ENCODE measurements around the gene SVOPL. TPM values are rescaled to one million over a fixed set of nuclear protein-coding genes. Genes with fewer than 3 reads are reported as not detected.

Gene SVOPL
- total RNA-seq, 1 experiment from 2014 or later = 1.1 TPM

- no peak overlapping the region for H3K9ac ChIP-seq (ENCODE audit: extremely low read depth, insufficient read length, low read length)
- H3K9me3 Mint-ChIP-seq = 0 out of 5 replicates have a peak, but pooled peaks cover 0 to 2% of the 10 kb centered on the region in 2 experiments
- no peak overlapping the region for H3K56ac ChIP-seq (ENCODE audit: insufficient read length, low read depth, low read length)
- H2BK120ac ChIP-seq (ENCODE audit: low read depth, low read length, poor library complexity, severe bottlenecking) = no peak overlapping the region
- H3K4me3 Mint-ChIP-seq = no peak overlapping the region
- 0 out of 2 replicates have a peak, but pooled peaks cover 3% of the 10 kb centered on the region for H3K4me1 ChIP-seq (ENCODE audit: insufficient read depth, low read length)
- H3K79me1 ChIP-seq (ENCODE audit: insufficient read depth, low read depth, low read length, poor library complexity, severe bottlenecking) = no peaks in the 10 kb centered on the region
- H2BK15ac ChIP-seq (ENCODE audit: low read depth, low read length) = no peak overlapping the region
- no peaks in the 10 kb centered on the region for H3K27me3 Mint-ChIP-seq (ENCODE audit: low read depth)
- no peak overlapping the region for H2BK12ac ChIP-seq (ENCODE audit: insufficient read length, low read depth, low read length)
- TF ChIP-seq, protein P1, sequence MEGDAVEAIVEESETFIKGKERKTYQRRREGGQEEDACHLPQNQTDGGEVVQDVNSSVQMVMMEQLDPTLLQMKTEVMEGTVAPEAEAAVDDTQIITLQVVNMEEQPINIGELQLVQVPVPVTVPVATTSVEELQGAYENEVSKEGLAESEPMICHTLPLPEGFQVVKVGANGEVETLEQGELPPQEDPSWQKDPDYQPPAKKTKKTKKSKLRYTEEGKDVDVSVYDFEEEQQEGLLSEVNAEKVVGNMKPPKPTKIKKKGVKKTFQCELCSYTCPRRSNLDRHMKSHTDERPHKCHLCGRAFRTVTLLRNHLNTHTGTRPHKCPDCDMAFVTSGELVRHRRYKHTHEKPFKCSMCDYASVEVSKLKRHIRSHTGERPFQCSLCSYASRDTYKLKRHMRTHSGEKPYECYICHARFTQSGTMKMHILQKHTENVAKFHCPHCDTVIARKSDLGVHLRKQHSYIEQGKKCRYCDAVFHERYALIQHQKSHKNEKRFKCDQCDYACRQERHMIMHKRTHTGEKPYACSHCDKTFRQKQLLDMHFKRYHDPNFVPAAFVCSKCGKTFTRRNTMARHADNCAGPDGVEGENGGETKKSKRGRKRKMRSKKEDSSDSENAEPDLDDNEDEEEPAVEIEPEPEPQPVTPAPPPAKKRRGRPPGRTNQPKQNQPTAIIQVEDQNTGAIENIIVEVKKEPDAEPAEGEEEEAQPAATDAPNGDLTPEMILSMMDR (conservative IDR thresholded peaks at IDR 0.05) = no peak
- no peak overlapping the region for H3T11ph ChIP-seq (ENCODE audit: low read length)
- no peaks in the 10 kb centered on the region for H3K23me2 ChIP-seq (ENCODE audit: insufficient read length, low read depth, low read length, poor library complexity, severe bottlenecking)
- no peak overlapping the region for H3K27ac ChIP-seq (ENCODE audit: insufficient read length, low read depth, low read length)
- H2BK20ac ChIP-seq (ENCODE audit: low read depth, low read length, poor library complexity, severe bottlenecking) = no peak overlapping the region
- no peak overlapping the region for H3K4me2 ChIP-seq (ENCODE audit: insufficient read depth, insufficient read length, low read length)
- no peak overlapping the region for H3K14ac ChIP-seq (ENCODE audit: insufficient read depth, low read length)
- no peaks in the 10 kb centered on the region for H3K79me2 ChIP-seq (ENCODE audit: insufficient read depth, low read length)
- no peak overlapping the region for H2BK5ac ChIP-seq (ENCODE audit: insufficient read length, low read length)
- H4K20me1 ChIP-seq (ENCODE audit: control insufficient read depth, insufficient read depth, insufficient read length) = no peaks in the 10 kb centered on the region
- peaks cover 20% of the 10 kb centered on the region in 2 experiments for H3K4me1 Mint-ChIP-seq
- H3K36me3 Mint-ChIP-seq (ENCODE audit: insufficient read depth in 1 of 3, low read depth in 3 of 3) = peaks cover 0 to 4% (median 0%) of the 10 kb centered on the region in 3 experiments; a peak in 4 of 7 replicates
- H3K4ac ChIP-seq (ENCODE audit: low read depth, low read length) = no peak overlapping the region
- no peaks in the 10 kb centered on the region for H3K9me3 ChIP-seq (ENCODE audit: control insufficient read depth, low read depth, low read length)
- H2AFZ ChIP-seq (ENCODE audit: low read length) = no peak overlapping the region
- no peak overlapping the region for H4K8ac ChIP-seq (replicated peaks; ENCODE audit: insufficient read length, low read depth, low read length)
- H3K27ac Mint-ChIP-seq = no peak overlapping the region
- no peak overlapping the region for H4K91ac ChIP-seq (ENCODE audit: insufficient read length, low read depth, low read length)
- no peak overlapping the region for H3K23ac ChIP-seq (ENCODE audit: insufficient read length, low read depth, low read length)
- H4K5ac ChIP-seq (ENCODE audit: insufficient read length, low read depth, low read length) = no peak overlapping the region
- WGBS (ENCODE audit: extremely low coverage, insufficient read length, low lambda C conversion rate) = no CpG with 5 or more reads among the region's 3 CpGs
- H3K18ac ChIP-seq (ENCODE audit: insufficient read length, low read depth, low read length) = no peak overlapping the region
- no peak overlapping the region for H2AK5ac ChIP-seq (ENCODE audit: insufficient read length, low read length)
- no peaks in the 10 kb centered on the region for H3K27me3 ChIP-seq (ENCODE audit: insufficient read depth, low read length)
- DNase-seq = no peak
These were observed 37.0 kb upstream of the SVOPL start for GRCh38 chr7:138738114-138738513.
